Activated B cell treated with CpG ODN at 0.5 μM for 24 hours (primary cell): ENCODE results near the gene SRSF9. TPM values are rescaled to one million over a fixed set of nuclear protein-coding genes. Genes with fewer than 3 reads are reported as not detected.

ENCODE experiments used
- ATAC-seq: fragments of 200-7000 bp; cut with Tn5 transposase; one replicate; pipeline ENCODE4 v1.10.0; 2021; ENCODE audit warnings: low read depth, mild to moderate bottlenecking, moderate library complexity
- CTCF ChIA-PET: fragments of 350-600 bp; sonication (Branson Sonifier 250); formaldehyde crosslinking; loops from one replicate; lab custom pipeline; 2021; ENCODE audit warnings: antibody characterized with exemption; lab: Charles Lee
- POLR2A ChIA-PET: fragments of 350-600 bp; sonication (Branson Sonifier 250); formaldehyde crosslinking; loops from one replicate; lab custom pipeline; 2021; ENCODE audit warnings: antibody characterized with exemption; lab: Charles Lee
- DNase-seq: peaks from one replicate; pipeline ENCODE4 v3.0.0; 2022
- H3K27ac Mint-ChIP-seq: one replicate; pipeline ENCODE4 v1.8.0; 2020; ENCODE audit warnings: mixed read lengths
- H3K27me3 Mint-ChIP-seq: one replicate; pipeline ENCODE4 v1.8.0; 2021; ENCODE audit warnings: mixed read lengths
- H3K36me3 Mint-ChIP-seq: one replicate; pipeline ENCODE4 v1.8.0; 2021; ENCODE audit warnings: low read depth, mixed read lengths
- H3K4me1 Mint-ChIP-seq: one replicate; pipeline ENCODE4 v1.8.0; 2021; ENCODE audit warnings: mixed read lengths
- H3K4me3 Mint-ChIP-seq: one replicate; pipeline ENCODE4 v1.8.0; 2020; ENCODE audit warnings: mild to moderate bottlenecking, mixed read lengths
- H3K9me3 Mint-ChIP-seq: one replicate; pipeline ENCODE4 v1.8.0; 2020; ENCODE audit warnings: mixed read lengths
- CTCF ChIP-seq: fragments of 200-600 bp; IDR thresholded peaks from one replicate; pipeline ENCODE4 v1.8.0; 2022; ENCODE audit warnings: antibody characterized with exemption, mild to moderate bottlenecking
- intact Hi-C: fragments of 100-400 bp; cut with micrococcal nuclease; formaldehyde crosslinking; loops from one replicate; pipeline ENCODE4 v1.15.1; 2024
- total RNA-seq: library from RNA; stranded (reverse); gene quantifications from 2 replicates; pipeline ENCODE4 v1.2.3, GENCODE V29; 2022

SRSF9 gene
- total RNA-seq, 1 donor from 2014 or later = 191 TPM

- H3K27ac Mint-ChIP-seq = peak within 1 kb of the TSS; percentile 95
- no peaks in the 10 kb centered on the region for H3K9me3 Mint-ChIP-seq
- ATAC-seq = peak; percentile 95
- intact Hi-C loops = loop anchor here (1.0 to 2.0 kb wide), 4 partner anchors 8 to 570 kb away; partner anchors contain the start of genes C12orf43, COX6A1, DYNLL1 and SRSF9
- H3K4me3 Mint-ChIP-seq = peak within 1 kb of the TSS; percentile 96
- ChIA-PET CTCF (no interaction called here), POLR2A (interaction anchor here (0.8 to 2.5 kb wide), 7 partner anchors 9 to 181 kb away, joined by 3 to 5 read pairs (median 4); partner anchors contain the start of genes COQ5, COX6A1, PXN and RNU4-1)
- peak; percentile 92 for DNase-seq
- H3K4me1 Mint-ChIP-seq = peaks cover 31% of the 10 kb centered on the region
- TF ChIP-seq CTCF = no peak
- H3K27me3 Mint-ChIP-seq = no peaks in the 10 kb centered on the region
- peaks cover 50% of the 10 kb centered on the region for H3K36me3 Mint-ChIP-seq
Observed at GRCh38 chr12:120445911-120446843, 23.4 kb downstream of the SRSF9 start, which contains the start of the genes GATC and TRIAP1. TSS of gene GATC (plus strand) at chr12:120446444. CDS start at chr12:120446481, 37 bp downstream. TSS of gene TRIAP1 (minus strand) at chr12:120446384. CDS start at chr12:120446372, 12 bp downstream.

- Mint-ChIP-seq H3K36me3 (peaks cover 57% of the 10 kb centered on the region), H3K27me3 (no peaks in the 10 kb centered on the region), H3K27ac (peak overlapping the region; percentile 95), H3K9me3 (no peaks in the 10 kb centered on the region), H3K4me3 (peak overlapping the region; percentile 96), H3K4me1 (peaks cover 38% of the 10 kb centered on the region)
- ATAC-seq (no peak), DNase-seq (no peak)
- intact Hi-C loops = no loop called here
- TF ChIP-seq CTCF = no peak
- ChIA-PET CTCF (no interaction called here), POLR2A (interaction anchor here (0.9 to 1.3 kb wide), 2 partner anchors 9 to 25 kb away, joined by 3 to 5 read pairs; partner anchors contain the start of gene SRSF9)
Observed at GRCh38 chr12:120444676-120445075, 24.9 kb downstream of the SRSF9 start.

- ChIA-PET POLR2A (interaction anchor here (0.6 to 1.0 kb wide), 2 partner anchors 10 to 239 kb away, joined by 3 to 11 read pairs; partner anchors contain the start of gene RPLP0), CTCF (interaction anchor here (1.1 to 1.6 kb wide), 3 partner anchors 27 to 30 kb away, joined by 3 to 4 read pairs (median 3); no protein-coding TSS in a partner anchor)
- peaks cover 57% of the 10 kb centered on the region for H3K36me3 Mint-ChIP-seq
- ATAC-seq (peak; percentile 46), DNase-seq (peak; percentile 21)
- H3K9me3 Mint-ChIP-seq = no peaks in the 10 kb centered on the region
- TF ChIP-seq CTCF = no peak
- H3K27me3 Mint-ChIP-seq = no peaks in the 10 kb centered on the region
- peak overlapping the region; percentile 24 for H3K4me3 Mint-ChIP-seq
- intact Hi-C loops = loop anchor here (1.0 to 10.0 kb wide), 10 partner anchors 30 to 655 kb away; partner anchors contain the start of genes DYNLL1, MLEC, POP5 and RAB35
- peaks cover 29% of the 10 kb centered on the region for H3K4me1 Mint-ChIP-seq
- no peak overlapping the region for H3K27ac Mint-ChIP-seq
Observed at GRCh38 chr12:120439646-120440247, 29.8 kb downstream of the SRSF9 start.

GRCh38 chr12:120438495-120439198 lies 30.9 kb downstream of the SRSF9 start:
- ATAC-seq (no peak), DNase-seq (no peak)
- Mint-ChIP-seq H3K27ac (peak overlapping the region; percentile 89), H3K9me3 (no peaks in the 10 kb centered on the region), H3K4me3 (peak overlapping the region; percentile 97), H3K36me3 (peaks cover 46% of the 10 kb centered on the region), H3K4me1 (peaks cover 29% of the 10 kb centered on the region), H3K27me3 (peaks cover 2% of the 10 kb centered on the region)
- ChIA-PET CTCF (interaction anchor here (0.7 to 2.1 kb wide), 6 partner anchors 9 to 210 kb away, joined by 3 to 8 read pairs (median 5); partner anchors contain the start of genes DYNLL1, POP5 and SRSF9), POLR2A (interaction anchor here (0.7 to 3.0 kb wide), 6 partner anchors 31 to 1801 kb away, joined by 3 to 35 read pairs (median 15); partner anchors contain the start of genes DYNLL1, RNU4-1, RNU4-2 and SIRT4)
- intact Hi-C loops = loop anchor here (1.0 to 10.0 kb wide), 13 partner anchors 8 to 656 kb away; partner anchors contain the start of genes DYNLL1, GATC, MLEC and POP5
- TF ChIP-seq CTCF = no peak
